Measurements from ENCODE around the gene SLC25A23. TPM values are rescaled to one million over a fixed set of nuclear protein-coding genes. Genes with fewer than 3 reads are reported as not detected.

SLC25A23 gene
- total and polyA plus RNA-seq, 2 of the 8 experiments (the other 6 are each of a cell fraction or from before 2014, with no cell fraction given), result 18.0 to 48.1 TPM

DNA sequence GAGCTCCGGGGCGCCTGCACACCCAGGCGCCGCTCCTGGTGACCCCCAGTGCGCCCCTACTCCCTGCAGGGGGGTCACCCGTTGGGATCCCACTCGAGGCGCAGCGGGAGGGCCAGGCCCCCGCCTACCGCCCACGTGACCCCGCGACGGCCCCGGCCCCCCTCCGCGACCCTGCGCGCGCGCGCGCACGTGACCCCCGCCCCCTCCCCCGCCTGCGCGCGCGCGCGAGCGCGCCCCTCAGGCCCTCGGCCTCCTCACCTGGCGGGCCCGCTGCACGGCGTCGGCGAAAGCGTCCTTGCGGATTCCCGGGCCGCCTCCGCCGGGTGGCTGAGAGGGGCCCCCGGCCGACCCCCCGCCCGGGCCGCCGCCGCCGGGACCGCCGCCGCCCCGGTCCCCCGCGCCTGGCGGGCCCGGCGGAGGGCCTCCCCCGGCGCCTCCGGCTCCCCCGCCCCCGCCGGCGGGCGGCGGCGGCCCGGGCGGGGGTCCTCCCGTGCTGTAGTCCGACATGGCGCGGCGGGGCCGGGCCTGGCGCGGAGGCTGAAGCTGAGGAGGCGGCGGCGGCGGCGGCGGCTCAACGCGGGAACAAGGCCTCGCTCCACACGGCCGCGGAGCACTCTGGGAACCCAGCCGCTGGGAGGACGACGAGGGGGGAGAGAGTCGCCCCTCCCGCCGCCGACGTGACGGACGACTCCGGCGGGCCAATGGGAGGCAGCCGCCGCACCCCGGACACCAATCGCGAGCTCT, 35.2 kb downstream of the SLC25A23 start, which contains the start of gene KHSRP (continued):
- TF ChIP-seq PHF8 (conservative IDR thresholded peaks at IDR 0.05; ENCODE audit: low read depth, low read length) (peak; percentile 79), CREB1 (IDR thresholded peaks at IDR 0.05) (peak; percentile 83), JUN (IDR thresholded peaks at IDR 0.05; ENCODE audit: low read depth, low read length) (no peak), JUND (IDR thresholded peaks at IDR 0.05; ENCODE audit: low read length) (no peak), SAP30 (IDR thresholded peaks at IDR 0.05; ENCODE audit: insufficient read depth, insufficient replicate concordance, low read length) (no peak), POLR2A (IDR thresholded peaks at IDR 0.05; ENCODE audit: control extremely low read depth in 1 of 2, low read depth in 2 of 2, low read length in 2 of 2) (peak in 1 of 2 experiments; percentile 52; a peak in 2 of 3 replicates), TAF1 (IDR thresholded peaks at IDR 0.05; ENCODE audit: low read depth, low read length) (peak; percentile 85)
- TF ChIP-seq, protein P1, sequence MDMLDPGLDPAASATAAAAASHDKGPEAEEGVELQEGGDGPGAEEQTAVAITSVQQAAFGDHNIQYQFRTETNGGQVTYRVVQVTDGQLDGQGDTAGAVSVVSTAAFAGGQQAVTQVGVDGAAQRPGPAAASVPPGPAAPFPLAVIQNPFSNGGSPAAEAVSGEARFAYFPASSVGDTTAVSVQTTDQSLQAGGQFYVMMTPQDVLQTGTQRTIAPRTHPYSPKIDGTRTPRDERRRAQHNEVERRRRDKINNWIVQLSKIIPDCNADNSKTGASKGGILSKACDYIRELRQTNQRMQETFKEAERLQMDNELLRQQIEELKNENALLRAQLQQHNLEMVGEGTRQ (IDR thresholded peaks at IDR 0.05; ENCODE audit: low read length), result peak; percentile 65
- TF ChIP-seq, protein P2, sequence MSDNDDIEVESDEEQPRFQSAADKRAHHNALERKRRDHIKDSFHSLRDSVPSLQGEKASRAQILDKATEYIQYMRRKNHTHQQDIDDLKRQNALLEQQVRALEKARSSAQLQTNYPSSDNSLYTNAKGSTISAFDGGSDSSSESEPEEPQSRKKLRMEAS (IDR thresholded peaks at IDR 0.05), result peak; percentile 26; the same call in 1 of the 2 replicates
